H1 (cell line): ENCODE results near the gene BSPRY. TPM values are rescaled to one million over a fixed set of nuclear protein-coding genes. Genes with fewer than 3 reads are reported as not detected.

Experiments
- CTCF ChIA-PET: fragments of 300-600 bp; sonication (Branson Sonifier 250); formaldehyde crosslinking; loops from one replicate; lab custom pipeline; 2021; ENCODE audit not compliant: partially characterized antibody; lab: Charles Lee
- POLR2A ChIA-PET: fragments of 300-600 bp; sonication (Branson Sonifier 250); formaldehyde crosslinking; loops from one replicate; lab custom pipeline; 2021; ENCODE audit warnings: inconsistent platforms; ENCODE audit not compliant: partially characterized antibody; lab: Charles Lee
- DNase-seq, 2 experiments: peaks; one replicate each; pipeline versions ENCODE4 v3.0.0 to v3.0.0-alpha.2; 2010 to 2022; ENCODE audit warnings: low spot score in 2 of 2, low read depth in 1 of 2, mixed read lengths in 1 of 2
- FAIRE-seq: peaks from 2 replicates; lab custom pipeline; 2011; peaks lifted over from hg19 to GRCh38; lab: Jason Lieb, UNC
- H2AFZ ChIP-seq: 2 replicates; pipeline ENCODE4 v1.8.1; 2012; ENCODE audit warnings: low read length, inconsistent platforms
- H2AK5ac ChIP-seq: 2 replicates; pipeline ENCODE4 v1.6.1; 2013; ENCODE audit warnings: low read depth, low read length
- H2BK120ac ChIP-seq: replicated peaks from 2 replicates; pipeline ENCODE3; 2013; ENCODE audit warnings: low read depth, low read length, inconsistent platforms
- H2BK12ac ChIP-seq: 2 replicates; pipeline ENCODE4 v1.6.1; 2013; ENCODE audit warnings: low read depth, low read length
- H2BK15ac ChIP-seq: 2 replicates; pipeline ENCODE4 v1.6.1; 2013; ENCODE audit warnings: low read length
- H2BK20ac ChIP-seq: 2 replicates; pipeline ENCODE4 v1.6.1; 2013; ENCODE audit warnings: low read length
- H2BK5ac ChIP-seq: 2 replicates; pipeline ENCODE4 v1.6.1; 2013; ENCODE audit warnings: low read depth, low read length
- H3K14ac ChIP-seq: 2 replicates; pipeline ENCODE4 v1.6.1; 2013; ENCODE audit warnings: inconsistent platforms; ENCODE audit not compliant: insufficient read length
- H3K18ac ChIP-seq: 2 replicates; pipeline ENCODE4 v1.6.1; 2013; ENCODE audit warnings: low read length; ENCODE audit errors: extremely low read depth
- H3K23ac ChIP-seq: 2 replicates; pipeline ENCODE4 v1.6.1; 2013; ENCODE audit warnings: inconsistent platforms; ENCODE audit not compliant: insufficient read length
- H3K23me2 ChIP-seq: 2 replicates; pipeline ENCODE4 v1.6.1; 2013; ENCODE audit warnings: low read depth, low read length
- H3K27ac ChIP-seq: 2 replicates; pipeline ENCODE4 v1.6.1; 2011; ENCODE audit warnings: low read depth, low read length, inconsistent platforms
- H3K27me3 ChIP-seq, 4 experiments: replicated peaks in 1 of 4; 1 replicate in 1 of 4; 2 replicates in 3 of 4; pipeline versions ENCODE4 v1.6.1 to v1.8.1; 2011 to 2013; ENCODE audit warnings: low read length in 3 of 4, mild to moderate bottlenecking in 3 of 4, inconsistent platforms in 2 of 4, mixed read lengths in 2 of 4, moderate library complexity in 1 of 4; ENCODE audit not compliant: control insufficient read depth in 3 of 4, insufficient read depth in 3 of 4; ENCODE audit errors: extremely low read depth in 1 of 4
- H3K36me3 ChIP-seq, 4 experiments: 2 replicates each; pipeline versions ENCODE4 v1.6.1 to v1.8.1; 2011 to 2013; ENCODE audit warnings: mild to moderate bottlenecking in 4 of 4, low read length in 3 of 4, moderate library complexity in 2 of 4, control low read depth in 1 of 4, inconsistent platforms in 1 of 4; ENCODE audit not compliant: insufficient read depth in 4 of 4, control insufficient read depth in 2 of 4
- H3K4ac ChIP-seq: replicated peaks from 2 replicates; pipeline ENCODE3; 2013; ENCODE audit warnings: low read length, low read depth, mixed read lengths, inconsistent platforms; ENCODE audit not compliant: insufficient read length
- H3K4me1 ChIP-seq, 4 experiments: replicated peaks in 1 of 4; 1 replicate in 1 of 4; 2 replicates in 3 of 4; pipeline versions ENCODE4 v1.6.1 to v1.8.1; 2011 to 2013; ENCODE audit warnings: low read length in 3 of 4, inconsistent platforms in 2 of 4, mixed read lengths in 1 of 4; ENCODE audit not compliant: insufficient read depth in 4 of 4, control insufficient read depth in 3 of 4
- H3K4me2 ChIP-seq, 2 experiments: 2 replicates each; pipeline versions ENCODE4 v1.6.1 to v1.8.1; 2011 to 2013; ENCODE audit warnings: low read depth in 2 of 2, low read length in 2 of 2, control low read depth in 1 of 2, inconsistent platforms in 1 of 2, mild to moderate bottlenecking in 1 of 2; ENCODE audit not compliant: insufficient read depth in 1 of 2
- H3K4me3 ChIP-seq, 4 experiments: fragments of 200-600, 300-600 bp in 1 of 4; sonication (generic), shearing (Covaris generic), sonication (Bioruptor Twin) in 1 of 4; 2 replicates each; pipeline versions ENCODE4 v1.5.1 to v1.8.1; 2011 to 2016; ENCODE audit warnings: low read length in 4 of 4, low read depth in 3 of 4, control low read depth in 2 of 4, inconsistent platforms in 2 of 4, mild to moderate bottlenecking in 2 of 4, mixed read lengths in 1 of 4, moderate library complexity in 1 of 4; ENCODE audit not compliant: insufficient read depth in 2 of 4; ENCODE audit errors: extremely low read depth in 1 of 4
- H3K56ac ChIP-seq: replicated peaks from 2 replicates; pipeline ENCODE3; 2013; ENCODE audit warnings: low read depth, mild to moderate bottlenecking, mixed read lengths, low read length, inconsistent platforms; ENCODE audit not compliant: insufficient read length
- H3K79me1 ChIP-seq: 2 replicates; pipeline ENCODE4 v1.6.1; 2013; ENCODE audit warnings: low read depth, low read length, control low read depth
- H3K79me2 ChIP-seq, 2 experiments: 2 replicates each; pipeline versions ENCODE4 v1.6.1 to v1.8.1; 2012 to 2013; ENCODE audit warnings: low read length in 2 of 2, mild to moderate bottlenecking in 2 of 2, inconsistent platforms in 1 of 2; ENCODE audit not compliant: insufficient read depth in 2 of 2, control insufficient read depth in 1 of 2
- H3K9ac ChIP-seq, 4 experiments: replicated peaks in 1 of 4; 1 replicate in 1 of 4; 2 replicates in 3 of 4; pipeline versions ENCODE4 v1.6.1 to v1.8.1; 2011 to 2013; ENCODE audit warnings: low read depth in 3 of 4, low read length in 3 of 4, control low read depth in 2 of 4, mild to moderate bottlenecking in 2 of 4, moderate library complexity in 2 of 4, inconsistent platforms in 1 of 4; ENCODE audit errors: extremely low read depth in 1 of 4
- H3K9me3 ChIP-seq, 2 experiments: 2 replicates each; pipeline versions ENCODE4 v1.6.1 to v1.8.1; 2012 to 2013; ENCODE audit warnings: mild to moderate bottlenecking in 2 of 2, moderate library complexity in 2 of 2, control low read depth in 1 of 2, inconsistent platforms in 1 of 2, low read depth in 1 of 2, low read length in 1 of 2, mixed read lengths in 1 of 2; ENCODE audit not compliant: insufficient read depth in 2 of 2
- H4K20me1 ChIP-seq, 2 experiments: replicated peaks in 1 of 2; 2 replicates each; pipeline versions ENCODE3 to v1.8.1; 2011 to 2013; ENCODE audit warnings: inconsistent platforms in 2 of 2, low read length in 2 of 2, mild to moderate bottlenecking in 1 of 2; ENCODE audit not compliant: insufficient read depth in 2 of 2, control insufficient read depth in 1 of 2
- H4K5ac ChIP-seq: 2 replicates; pipeline ENCODE4 v1.6.1; 2013; ENCODE audit warnings: low read length, low read depth, mixed read lengths, inconsistent platforms; ENCODE audit not compliant: insufficient read length
- H4K8ac ChIP-seq: 2 replicates; pipeline ENCODE4 v1.8.0; 2013; ENCODE audit warnings: mild to moderate bottlenecking, moderate library complexity, low read length, inconsistent platforms; ENCODE audit not compliant: insufficient read depth; ENCODE audit errors: extremely low read depth
- H4K91ac ChIP-seq: replicated peaks from 2 replicates; pipeline ENCODE3; 2013; ENCODE audit warnings: low read length, mixed read lengths, inconsistent platforms; ENCODE audit not compliant: insufficient read length
- HDAC6 ChIP-seq: IDR thresholded peaks from one replicate; pipeline ENCODE4 v1.7.1; 2012; ENCODE audit warnings: low read depth, mild to moderate bottlenecking, inconsistent platforms, low read length, moderate library complexity
- WGBS, 2 experiments: shearing (Covaris generic) in 1 of 2; methylation state at CpG; one replicate each; pipeline versions ENCODE4 v1.1.6 to v1.1.7; 2013 to 2015; ENCODE audit warnings: low lambda C conversion rate in 2 of 2, mixed read lengths in 2 of 2, inconsistent platforms in 1 of 2, low coverage in 1 of 2, missing lambda C conversion rate in 1 of 2; ENCODE audit not compliant: insufficient replicate concordance in 2 of 2, insufficient coverage in 1 of 2, insufficient read length in 1 of 2; ENCODE audit errors: extremely low coverage in 1 of 2, missing lambda C conversion rate in 1 of 2; 5-methylcytosine and 5-hydroxymethylcytosine counted together
- polyA plus RNA-seq, 7 experiments: library from polyadenylated mRNA; depleted of rRNA in 3 of 7; stranded (reverse) in 5 of 7; unstranded in 2 of 7; fragments of >200 nt in 5 of 7; fragments of 200-250 nt in 2 of 7; gene quantifications; 1 replicate in 5 of 7; 2 replicates in 1 of 7; 4 replicates in 1 of 7; pipeline versions ENCODE4 v1.2.1 to v1.2.3, GENCODE V29; 2011 to 2013; ENCODE audit warnings: missing spikeins in 2 of 7, mixed read lengths in 2 of 7
- total RNA-seq: library from RNA; stranded (reverse); fragmentation: NEBNext Ultra II Directional; extraction: Animal tissue kit (Norgen Biotek cat#: 25700); gene quantifications from 2 replicates; pipeline ENCODE4 v1.2.1, GENCODE V29; 2021

Gene BSPRY
- total and polyA plus RNA-seq, 2 of the 8 experiments (the other 6 are each of a cell fraction or from before 2014, with no cell fraction given): 5.5 to 10.9 TPM

DNA sequence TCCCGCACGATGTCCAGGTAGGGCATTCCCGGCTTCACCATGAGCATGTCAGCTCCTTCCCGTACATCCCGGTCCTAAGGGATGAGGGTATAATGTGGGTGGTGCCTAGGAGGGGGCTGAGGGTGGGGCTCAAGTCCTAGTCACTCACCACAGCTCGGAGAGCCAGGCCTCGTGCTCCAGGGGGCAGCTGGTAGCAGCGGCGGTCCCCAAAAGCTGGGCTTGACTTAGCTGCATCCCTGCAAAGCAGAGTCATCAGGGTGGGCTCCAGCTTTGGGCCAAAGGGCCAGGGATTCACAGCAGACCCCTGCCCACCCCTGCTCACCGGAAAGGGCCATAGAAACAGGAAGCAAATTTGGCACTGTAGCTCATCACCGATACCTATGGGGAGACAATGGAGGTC lies 40.1 kb downstream of the BSPRY start:
- Histone ChIP-seq H3K4me2 (no peak overlapping the region), H2BK20ac (no peak overlapping the region), H3K9me3 (no peaks in the 10 kb centered on the region), H3K36me3 (peaks cover 0 to 12% (median 5%) of the 10 kb centered on the region in 4 experiments; a peak in 5 of 8 replicates), H2BK120ac (no peak overlapping the region), H2BK5ac (no peak overlapping the region), H3K4me1 (no peaks in the 10 kb centered on the region), H4K91ac (no peak overlapping the region), H4K5ac (no peak overlapping the region), H2AFZ (no peak overlapping the region), H4K8ac (no peak overlapping the region), H4K20me1 (peaks cover 0 to 2% of the 10 kb centered on the region in 2 experiments), H3K23me2 (no peaks in the 10 kb centered on the region), H3K79me2 (no peaks in the 10 kb centered on the region), H3K23ac (no peak overlapping the region), H3K27me3 (no peaks in the 10 kb centered on the region), H3K18ac (no peak overlapping the region), H2BK15ac (no peak overlapping the region), H2AK5ac (no peak overlapping the region), H3K4me3 (no peak overlapping the region), H3K4ac (no peak overlapping the region), H3K27ac (no peak overlapping the region), H3K56ac (no peak overlapping the region), H3K14ac (no peak overlapping the region), H3K9ac (no peak overlapping the region), H2BK12ac (no peak overlapping the region), H3K79me1 (no peaks in the 10 kb centered on the region)
- ChIA-PET POLR2A (no interaction called here), CTCF (interaction anchor here (0.6 to 1.6 kb wide), 3 partner anchors 9 to 13 kb away, joined by 3 read pairs; no protein-coding TSS in a partner anchor)
- FAIRE-seq: no peak
- 95% methylated on average over 11 of the region's 11 CpGs; no CpG with 5 or more reads in 1 of the 2 experiments for WGBS, 2 experiments
- DNase-seq: no peak
- no peak for TF ChIP-seq HDAC6
